ENCODE results near the gene BLOC1S3. TPM values are rescaled to one million over a fixed set of nuclear protein-coding genes. Genes with fewer than 3 reads are reported as not detected.

Gene BLOC1S3
- total RNA-seq, 4 donors from 2014 or later: 15.3 to 20.1 (median 15.9) TPM

- H3K4me1 ChIP-seq: peaks cover 23% of the 10 kb centered on the region
- H3K36me3 ChIP-seq: peaks cover 41% of the 10 kb centered on the region
- no peaks in the 10 kb centered on the region for H3K27me3 ChIP-seq
- no peak overlapping the region for H3K27ac ChIP-seq
- H3K9me3 ChIP-seq: no peaks in the 10 kb centered on the region
- 96% methylated on average over 18 of the region's 24 CpGs for WGBS
- no peak for TF ChIP-seq POLR2AphosphoS5 (IDR thresholded peaks at IDR 0.05)
- TF ChIP-seq CTCF (IDR thresholded peaks at IDR 0.05): no peak
- TF ChIP-seq POLR2A (IDR thresholded peaks at IDR 0.05): no peak
- TF ChIP-seq EP300 (IDR thresholded peaks at IDR 0.05): no peak
- DNase-seq (ENCODE audit: low spot score in 2 of 2): no peak
- H3K4me3 ChIP-seq: no peak overlapping the region
Measured at GRCh38 chr19:45139286-45140143, 39.1 kb upstream of the BLOC1S3 start.

DNA sequence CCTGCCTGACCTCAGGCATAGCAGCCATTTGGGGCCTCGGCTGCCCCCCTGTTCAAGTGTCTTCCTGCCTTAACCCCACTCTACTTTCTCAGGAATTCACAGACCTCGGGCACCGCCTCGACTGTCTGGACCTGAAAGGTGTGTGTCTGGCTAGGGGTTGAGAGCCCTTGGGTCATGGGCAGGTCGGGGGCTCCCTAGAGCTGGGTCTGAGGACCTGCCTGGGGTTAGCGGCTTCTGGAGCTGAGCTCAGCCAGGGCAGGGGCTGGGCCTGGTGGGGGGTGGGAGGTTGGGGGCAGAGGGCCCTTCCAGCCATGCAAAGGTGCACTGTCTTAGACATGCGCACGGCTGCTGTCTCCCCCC lies 38.5 kb upstream of the BLOC1S3 start:
- Histone ChIP-seq H3K27ac (no peak overlapping the region), H3K9me3 (no peaks in the 10 kb centered on the region), H3K4me1 (peaks cover 23% of the 10 kb centered on the region), H3K4me3 (no peak overlapping the region), H3K36me3 (peaks cover 47% of the 10 kb centered on the region), H3K27me3 (no peaks in the 10 kb centered on the region)
- 89% methylated on average over 6 of the region's 8 CpGs for WGBS
- no peak for DNase-seq (ENCODE audit: low spot score in 2 of 2)
- TF ChIP-seq POLR2A (IDR thresholded peaks at IDR 0.05): no peak
- TF ChIP-seq CTCF (IDR thresholded peaks at IDR 0.05): no peak
- TF ChIP-seq POLR2AphosphoS5 (IDR thresholded peaks at IDR 0.05): no peak
- no peak for TF ChIP-seq EP300 (IDR thresholded peaks at IDR 0.05)

DNA sequence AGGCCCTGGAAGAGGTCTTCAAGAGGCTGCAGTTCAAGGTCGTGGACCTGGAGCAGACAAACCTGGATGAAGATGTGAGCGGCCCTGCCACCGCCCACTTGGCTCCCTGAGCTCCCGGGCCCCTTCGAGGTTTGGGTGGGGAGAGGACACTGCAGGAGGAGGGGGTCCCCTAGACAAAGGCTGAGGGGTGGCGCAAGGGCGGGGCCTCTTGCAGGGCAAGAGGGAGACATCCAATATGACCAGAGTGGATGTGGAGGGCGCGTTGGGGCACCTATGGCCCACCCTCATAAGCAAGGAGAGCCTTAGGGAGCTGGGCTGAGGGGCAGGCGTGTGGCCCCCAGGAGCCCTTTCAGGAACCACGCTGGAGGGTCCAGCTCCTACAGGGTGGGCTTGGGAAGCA lies 38.1 kb upstream of the BLOC1S3 start:
- no peak for TF ChIP-seq EP300 (IDR thresholded peaks at IDR 0.05)
- TF ChIP-seq POLR2AphosphoS5 (IDR thresholded peaks at IDR 0.05): no peak
- TF ChIP-seq CTCF (IDR thresholded peaks at IDR 0.05): no peak
- Histone ChIP-seq H3K4me1 (peaks cover 23% of the 10 kb centered on the region), H3K9me3 (no peaks in the 10 kb centered on the region), H3K27ac (no peak overlapping the region), H3K4me3 (no peak overlapping the region), H3K27me3 (no peaks in the 10 kb centered on the region), H3K36me3 (peaks cover 51% of the 10 kb centered on the region)
- no peak for DNase-seq (ENCODE audit: low spot score in 2 of 2)
- 94% methylated on average over 8 of the region's 11 CpGs for WGBS

DNA sequence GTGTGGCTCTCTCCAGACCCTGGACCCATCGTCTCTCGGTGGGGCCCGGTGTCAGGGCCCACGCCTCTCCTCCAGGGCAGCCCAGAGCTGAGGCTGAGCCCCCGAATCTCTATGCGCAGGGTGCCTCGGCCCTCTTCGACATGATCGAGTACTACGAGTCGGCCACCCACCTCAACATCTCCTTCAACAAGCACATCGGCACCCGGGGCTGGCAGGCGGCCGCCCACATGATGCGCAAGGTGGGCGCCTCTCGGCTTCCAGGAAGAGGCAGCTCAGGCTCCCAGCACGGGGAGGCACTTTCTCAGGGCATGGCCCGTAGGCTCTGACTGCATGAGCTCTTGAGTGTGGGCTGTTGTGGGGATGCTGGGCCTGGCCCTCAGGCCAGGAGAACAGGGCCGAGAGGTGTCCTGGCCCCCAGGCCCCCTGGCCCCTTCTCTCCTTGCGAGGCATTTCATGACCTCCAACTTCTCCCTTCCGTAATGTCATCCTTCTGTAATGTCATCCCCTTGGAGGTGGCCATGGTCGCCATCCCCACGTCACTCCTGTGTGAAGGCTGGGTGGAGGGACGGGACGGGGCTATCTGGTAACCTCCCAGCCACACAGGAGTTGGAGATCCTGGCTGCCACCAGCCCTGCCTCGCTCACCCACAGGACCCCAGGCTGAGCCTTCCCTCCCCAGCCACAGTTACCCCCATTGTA lies 37.2 kb upstream of the BLOC1S3 start:
- Histone ChIP-seq H3K4me3 (no peak overlapping the region), H3K36me3 (peaks cover 57% of the 10 kb centered on the region), H3K9me3 (no peaks in the 10 kb centered on the region), H3K4me1 (peaks cover 22% of the 10 kb centered on the region), H3K27me3 (no peaks in the 10 kb centered on the region), H3K27ac (no peak overlapping the region)
- TF ChIP-seq POLR2AphosphoS5 (IDR thresholded peaks at IDR 0.05): no peak
- no peak for TF ChIP-seq EP300 (IDR thresholded peaks at IDR 0.05)
- TF ChIP-seq CTCF (IDR thresholded peaks at IDR 0.05): no peak
- no peak for TF ChIP-seq POLR2A (IDR thresholded peaks at IDR 0.05)
- no peak for DNase-seq (ENCODE audit: low spot score in 2 of 2)
- WGBS: 92% methylated on average over 22 of the region's 28 CpGs

DNA sequence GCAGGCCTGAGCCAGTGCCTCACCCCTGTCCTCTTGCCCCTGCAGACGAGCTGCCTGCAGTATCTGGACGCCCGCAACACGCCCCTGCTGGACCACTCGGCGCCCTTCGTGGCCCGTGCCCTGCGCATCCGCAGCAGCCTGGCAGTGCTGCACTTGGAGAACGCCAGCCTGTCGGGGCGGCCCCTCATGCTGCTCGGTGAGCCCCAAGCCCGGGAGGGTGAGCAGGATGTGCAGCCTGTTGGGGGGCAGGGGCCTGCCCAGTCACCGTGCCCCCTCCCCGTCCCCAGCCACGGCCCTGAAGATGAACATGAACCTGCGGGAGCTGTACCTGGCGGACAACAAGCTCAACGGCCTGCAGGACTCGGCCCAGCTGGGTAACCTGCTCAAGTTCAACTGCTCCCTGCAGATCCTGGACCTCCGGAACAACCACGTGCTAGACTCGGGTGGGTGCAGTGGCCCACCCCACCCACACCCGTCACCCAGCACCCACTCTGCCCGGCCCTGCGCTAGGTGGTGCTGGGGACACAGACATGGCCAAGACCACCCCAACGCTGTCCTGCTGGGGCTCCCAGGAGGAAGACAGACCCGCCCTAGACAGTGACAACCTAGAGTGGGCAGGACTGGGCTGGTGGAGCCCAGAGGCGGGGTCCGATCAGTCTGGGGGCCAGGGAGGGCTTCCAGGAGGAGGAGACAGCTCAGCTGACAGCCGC lies 36.4 kb upstream of the BLOC1S3 start:
- DNase-seq (ENCODE audit: low spot score in 2 of 2): no peak
- Histone ChIP-seq H3K4me3 (no peak overlapping the region), H3K36me3 (peaks cover 64% of the 10 kb centered on the region), H3K9me3 (no peaks in the 10 kb centered on the region), H3K4me1 (peaks cover 14% of the 10 kb centered on the region), H3K27ac (no peak overlapping the region), H3K27me3 (no peaks in the 10 kb centered on the region)
- WGBS: 91% methylated on average over 10 of the region's 33 CpGs
- TF ChIP-seq POLR2A (IDR thresholded peaks at IDR 0.05) (no peak), EP300 (IDR thresholded peaks at IDR 0.05) (no peak)

Data from suprapubic skin (tissue), 4 donors.